ENCODE results near the gene TMEM150A. TPM values are rescaled to one million over a fixed set of nuclear protein-coding genes. Genes with fewer than 3 reads are reported as not detected.

Gene TMEM150A
- 1 to 10 TPM; 3.9 to 4.4 TPM for total RNA-seq

GRCh38 chr2:85602476-85603234 is at the start of gene TMEM150A:
TSS of gene TMEM150A (minus strand) at chr2:85602698. CDS start at chr2:85601948, 750 bp downstream.
- ChIA-PET POLR2A (interaction anchor here (0.5 to 1.8 kb wide), 5 partner anchors 9 to 233 kb away, joined by 3 to 7 read pairs (median 6); partner anchors contain the start of genes C2orf68 and MAT2A), CTCF (interaction anchor here (1.0 to 2.4 kb wide), 4 partner anchors 8 to 17 kb away, joined by 3 to 7 read pairs (median 4); partner anchors contain the start of gene C2orf68)

- CTCF ChIA-PET, result interaction anchor here (0.8 to 1.7 kb wide), 2 partner anchors 15 to 55 kb away, joined by 4 read pairs; no protein-coding TSS in a partner anchor
These were observed 49.6 kb upstream of the TMEM150A start for GRCh38 chr2:85652056-85652455.

GRCh38 chr2:85651097-85651496 is 48.6 kb upstream of the TMEM150A start:
- POLR2A ChIA-PET, result no interaction called here
- CTCF ChIA-PET, result no interaction called here

More at GRCh38 chr2:85652056-85652455, 49.6 kb upstream of the TMEM150A start:
- POLR2A ChIA-PET, result interaction anchor here (0.7 to 1.2 kb wide), 2 partner anchors 113 to 222 kb away, joined by 3 to 6 read pairs; partner anchors contain the start of gene MAT2A

- ChIA-PET CTCF (no interaction called here), POLR2A (no interaction called here)
These were observed 48.0 kb upstream of the TMEM150A start for GRCh38 chr2:85650456-85650855.

GRCh38 chr2:85649201-85650190 is 47.0 kb upstream of the TMEM150A start:
- POLR2A ChIA-PET, result no interaction called here
- CTCF ChIA-PET, result interaction anchor here (0.6 to 1.7 kb wide), 4 partner anchors 10 to 38 kb away, joined by 3 to 4 read pairs (median 4); partner anchors contain the start of gene C2orf68

- CTCF ChIA-PET, result interaction anchor here (0.6 to 1.7 kb wide), 4 partner anchors 9 to 96 kb away, joined by 3 to 4 read pairs (median 4); partner anchors contain the start of gene C2orf68
- POLR2A ChIA-PET, result no interaction called here
These were observed 46.1 kb upstream of the TMEM150A start for GRCh38 chr2:85648619-85649018.

- ChIA-PET CTCF (interaction anchor here (1.1 to 1.7 kb wide), 2 partner anchors 10 to 96 kb away, joined by 3 to 4 read pairs; no protein-coding TSS in a partner anchor), POLR2A (no interaction called here)
These were observed 45.5 kb upstream of the TMEM150A start for GRCh38 chr2:85647823-85648526.

GRCh38 chr2:85646166-85646565 is 43.7 kb upstream of the TMEM150A start:
- POLR2A ChIA-PET, result no interaction called here
- CTCF ChIA-PET, result interaction anchor here (1.7 kb wide), 1 partner anchor 13 kb away, joined by 4 read pairs; no protein-coding TSS in a partner anchor

GRCh38 chr2:85644909-85645308 is 42.4 kb upstream of the TMEM150A start:
- POLR2A ChIA-PET, result no interaction called here
- CTCF ChIA-PET, result interaction anchor here (0.6 to 0.7 kb wide), 2 partner anchors 20 to 37 kb away, joined by 3 to 4 read pairs; no protein-coding TSS in a partner anchor

GRCh38 chr2:85642725-85643124 is 40.2 kb upstream of the TMEM150A start:
- ChIA-PET POLR2A (no interaction called here), CTCF (interaction anchor here (0.7 kb wide), 1 partner anchor 128 kb away, joined by 3 read pairs; no protein-coding TSS in a partner anchor)

- CTCF ChIA-PET, result interaction anchor here (0.9 kb wide), 1 partner anchor 72 kb away, joined by 3 read pairs; no protein-coding TSS in a partner anchor
- POLR2A ChIA-PET, result interaction anchor here (0.6 kb wide), 1 partner anchor 22 kb away, joined by 4 read pairs; no protein-coding TSS in a partner anchor
These were observed 33.1 kb upstream of the TMEM150A start for GRCh38 chr2:85635636-85636035.

- ChIA-PET POLR2A (no interaction called here), CTCF (interaction anchor here (0.9 kb wide), 1 partner anchor 73 kb away, joined by 3 read pairs; no protein-coding TSS in a partner anchor)
These were observed 32.5 kb upstream of the TMEM150A start for GRCh38 chr2:85635011-85635410.

- CTCF ChIA-PET, result interaction anchor here (0.6 to 0.8 kb wide), 2 partner anchors 183 to 249 kb away, joined by 3 read pairs; no protein-coding TSS in a partner anchor
These were observed 28.8 kb upstream of the TMEM150A start for GRCh38 chr2:85631316-85631715.

GRCh38 chr2:85628658-85629057 is 26.2 kb upstream of the TMEM150A start:
- CTCF ChIA-PET, result interaction anchor here (0.7 to 2.7 kb wide), 3 partner anchors 9 to 21 kb away, joined by 3 to 13 read pairs (median 3); partner anchors contain the start of gene USP39
- POLR2A ChIA-PET, result interaction anchor here (0.5 kb wide), 1 partner anchor 271 kb away, joined by 3 read pairs; no protein-coding TSS in a partner anchor

More at GRCh38 chr2:85631316-85631715, 28.8 kb upstream of the TMEM150A start:
- POLR2A ChIA-PET, result no interaction called here

- ChIA-PET CTCF (no interaction called here), POLR2A (no interaction called here)
These were observed 21.5 kb upstream of the TMEM150A start for GRCh38 chr2:85623991-85624390.

- CTCF ChIA-PET, result interaction anchor here (0.6 to 3.1 kb wide), 2 partner anchors 16 to 39 kb away, joined by 4 to 17 read pairs; no protein-coding TSS in a partner anchor
- POLR2A ChIA-PET, result no interaction called here
These were observed 18.8 kb upstream of the TMEM150A start for GRCh38 chr2:85621338-85621737.

GRCh38 chr2:85619617-85620016 is 17.1 kb upstream of the TMEM150A start:
- POLR2A ChIA-PET, result no interaction called here
- CTCF ChIA-PET, result interaction anchor here (0.7 to 2.0 kb wide), 4 partner anchors 13 to 18 kb away, joined by 3 to 5 read pairs (median 3); no protein-coding TSS in a partner anchor

- CTCF ChIA-PET, result interaction anchor here (2.0 to 3.2 kb wide), 2 partner anchors 19 to 20 kb away, joined by 5 to 13 read pairs; no protein-coding TSS in a partner anchor
- POLR2A ChIA-PET, result interaction anchor here (0.6 to 1.2 kb wide), 3 partner anchors 10 to 33 kb away, joined by 3 read pairs; no protein-coding TSS in a partner anchor
These were observed 15.2 kb upstream of the TMEM150A start for GRCh38 chr2:85617723-85618122.

All from activated CD8-positive, alpha-beta memory T cell treated with anti-CD3 and anti-CD28 coated beads for 36 hours (primary cell).